H9 (cell line): Measurements from ENCODE around the gene VAV1. TPM values are rescaled to one million over a fixed set of nuclear protein-coding genes. Genes with fewer than 3 reads are reported as not detected.

ENCODE experiments used
- DNase-seq: peaks from one replicate; pipeline ENCODE4 v3.0.0-alpha.2; 2017
- H2AFZ ChIP-seq: one replicate; pipeline ENCODE4 v1.6.1; 2013; ENCODE audit warnings: mild to moderate bottlenecking, low read length, control low read depth, moderate library complexity
- H2AK5ac ChIP-seq: 2 replicates; pipeline ENCODE4 v1.6.1; 2013; ENCODE audit warnings: low read length, control low read depth, mixed read lengths; ENCODE audit not compliant: insufficient read length
- H2BK120ac ChIP-seq: one replicate; pipeline ENCODE4 v1.6.1; 2013; ENCODE audit warnings: low read depth, mild to moderate bottlenecking, low read length, control low read depth, inconsistent platforms; ENCODE audit not compliant: poor library complexity, severe bottlenecking
- H2BK12ac ChIP-seq: 2 replicates; pipeline ENCODE4 v1.6.1; 2013; ENCODE audit warnings: low read length, control low read depth, mixed read lengths, low read depth; ENCODE audit not compliant: insufficient read length
- H2BK15ac ChIP-seq: 2 replicates; pipeline ENCODE4 v1.6.1; 2013; ENCODE audit warnings: low read depth, low read length, control low read depth
- H2BK20ac ChIP-seq: one replicate; pipeline ENCODE4 v1.6.1; 2013; ENCODE audit warnings: low read depth, mild to moderate bottlenecking, low read length, control low read depth, inconsistent platforms; ENCODE audit not compliant: poor library complexity, severe bottlenecking
- H2BK5ac ChIP-seq: 2 replicates; pipeline ENCODE4 v1.6.1; 2013; ENCODE audit warnings: low read length, control low read depth, mixed read lengths; ENCODE audit not compliant: insufficient read length
- H3K14ac ChIP-seq: 2 replicates; pipeline ENCODE4 v1.6.1; 2013; ENCODE audit warnings: low read length, control low read depth; ENCODE audit not compliant: insufficient read depth
- H3K18ac ChIP-seq: 2 replicates; pipeline ENCODE4 v1.6.1; 2013; ENCODE audit warnings: low read depth, mild to moderate bottlenecking, mixed read lengths, low read length, control low read depth; ENCODE audit not compliant: insufficient read length
- H3K23ac ChIP-seq: 2 replicates; pipeline ENCODE4 v1.6.1; 2013; ENCODE audit warnings: low read length, control low read depth, mixed read lengths, low read depth; ENCODE audit not compliant: insufficient read length
- H3K23me2 ChIP-seq: 2 replicates; pipeline ENCODE4 v1.6.1; 2013; ENCODE audit warnings: low read depth, mild to moderate bottlenecking, mixed read lengths, low read length, control low read depth; ENCODE audit not compliant: insufficient read length, poor library complexity, severe bottlenecking
- H3K27ac ChIP-seq: 2 replicates; pipeline ENCODE4 v1.5.1; 2013; ENCODE audit warnings: low read length, control low read depth, mixed read lengths, low read depth; ENCODE audit not compliant: insufficient read length
- H3K27me3 ChIP-seq: 2 replicates; pipeline ENCODE4 v1.6.1; 2013; ENCODE audit warnings: low read length, control low read depth, inconsistent platforms; ENCODE audit not compliant: insufficient read depth
- H3K4ac ChIP-seq: 2 replicates; pipeline ENCODE4 v1.6.1; 2013; ENCODE audit warnings: low read depth, mild to moderate bottlenecking, control low read depth, inconsistent platforms, low read length, moderate library complexity
- H3K4me1 ChIP-seq: 2 replicates; pipeline ENCODE4 v1.6.1; 2013; ENCODE audit warnings: low read length, control low read depth, inconsistent platforms; ENCODE audit not compliant: insufficient read depth
- H3K4me2 ChIP-seq: 2 replicates; pipeline ENCODE4 v1.6.1; 2013; ENCODE audit warnings: low read length, control low read depth, mixed read lengths; ENCODE audit not compliant: insufficient read length, insufficient read depth
- H3K56ac ChIP-seq: 2 replicates; pipeline ENCODE4 v1.6.1; 2013; ENCODE audit warnings: low read depth, mild to moderate bottlenecking, mixed read lengths, low read length, control low read depth; ENCODE audit not compliant: insufficient read length
- H3K79me1 ChIP-seq: 2 replicates; pipeline ENCODE4 v1.6.1; 2013; ENCODE audit warnings: low read depth, mild to moderate bottlenecking, moderate library complexity, low read length, control low read depth, inconsistent platforms; ENCODE audit not compliant: insufficient read depth, poor library complexity, severe bottlenecking
- H3K79me2 ChIP-seq: 2 replicates; pipeline ENCODE4 v1.6.1; 2013; ENCODE audit warnings: low read length, control low read depth, inconsistent platforms; ENCODE audit not compliant: insufficient read depth
- H3K9ac ChIP-seq: 2 replicates; pipeline ENCODE4 v1.6.1; 2013; ENCODE audit warnings: low read length, control low read depth, mixed read lengths; ENCODE audit not compliant: insufficient read length; ENCODE audit errors: extremely low read depth
- H3K9me3 ChIP-seq: one replicate; pipeline ENCODE4 v1.6.1; 2013; ENCODE audit warnings: low read depth, low read length, inconsistent platforms; ENCODE audit not compliant: control insufficient read depth
- H3T11ph ChIP-seq: one replicate; pipeline ENCODE4 v1.6.1; 2013; ENCODE audit warnings: mild to moderate bottlenecking, low read length, control low read depth, inconsistent platforms
- H4K20me1 ChIP-seq: one replicate; pipeline ENCODE4 v1.6.1; 2013; ENCODE audit not compliant: control insufficient read depth, insufficient read length, insufficient read depth
- H4K5ac ChIP-seq: 2 replicates; pipeline ENCODE4 v1.6.1; 2013; ENCODE audit warnings: low read depth, mild to moderate bottlenecking, mixed read lengths, low read length, control low read depth; ENCODE audit not compliant: insufficient read length
- H4K8ac ChIP-seq: replicated peaks from 2 replicates; pipeline ENCODE4 v1.6.1; 2013; ENCODE audit warnings: low read length, control low read depth, mixed read lengths, low read depth; ENCODE audit not compliant: insufficient read length
- H4K91ac ChIP-seq: 2 replicates; pipeline ENCODE4 v1.6.1; 2013; ENCODE audit warnings: low read depth, mild to moderate bottlenecking, moderate library complexity, mixed read lengths, low read length, control low read depth; ENCODE audit not compliant: insufficient read length
- H3K27ac Mint-ChIP-seq, 3 experiments: 2 replicates in 2 of 3; 3 replicates in 1 of 3; pipeline ENCODE4 v1.8.0; 2020 to 2021; ENCODE audit warnings: mixed read lengths in 3 of 3, mild to moderate bottlenecking in 1 of 3, moderate library complexity in 1 of 3
- H3K27me3 Mint-ChIP-seq: 2 replicates; pipeline ENCODE4 v1.8.0; 2021; ENCODE audit warnings: low read depth, mild to moderate bottlenecking, moderate library complexity, mixed read lengths
- H3K36me3 Mint-ChIP-seq, 3 experiments: 2 replicates in 2 of 3; 3 replicates in 1 of 3; pipeline ENCODE4 v1.8.0; 2020 to 2021; ENCODE audit warnings: low read depth in 3 of 3, mixed read lengths in 3 of 3; ENCODE audit not compliant: insufficient read depth in 1 of 3
- H3K4me1 Mint-ChIP-seq, 2 experiments: 2 replicates each; pipeline ENCODE4 v1.8.0; 2020; ENCODE audit warnings: mixed read lengths in 2 of 2
- H3K4me3 Mint-ChIP-seq, 2 experiments: 2 replicates in 1 of 2; 3 replicates in 1 of 2; pipeline ENCODE4 v1.8.0; 2020 to 2021; ENCODE audit warnings: mild to moderate bottlenecking in 2 of 2, mixed read lengths in 2 of 2, moderate library complexity in 1 of 2
- H3K9me3 Mint-ChIP-seq, 2 experiments: 2 replicates in 1 of 2; 3 replicates in 1 of 2; pipeline ENCODE4 v1.8.0; 2020; ENCODE audit warnings: mild to moderate bottlenecking in 2 of 2, mixed read lengths in 2 of 2, moderate library complexity in 1 of 2
- CTCF ChIP-seq: fragments of 200-600 bp; sonication (generic); conservative IDR thresholded peaks from 3 replicates; pipeline ENCODE4 v1.8.0; 2021; ENCODE audit warnings: antibody characterized with exemption, mild to moderate bottlenecking
- WGBS: extraction: QIAGEN DNeasy Blood & Tissue Kit; methylation state at CpG from one replicate; pipeline ENCODE4 v1.1.7; 2013; ENCODE audit warnings: missing lambda C conversion rate, low lambda C conversion rate, mixed read lengths; ENCODE audit not compliant: insufficient read length; ENCODE audit errors: extremely low coverage; 5-methylcytosine and 5-hydroxymethylcytosine counted together
- total RNA-seq: library from RNA; stranded (reverse); gene quantifications from 2 replicates; pipeline ENCODE4 v1.2.1, GENCODE V29; 2021

The VAV1 gene
- total RNA-seq, 1 experiment from 2014 or later, result 0.90 TPM

DNA sequence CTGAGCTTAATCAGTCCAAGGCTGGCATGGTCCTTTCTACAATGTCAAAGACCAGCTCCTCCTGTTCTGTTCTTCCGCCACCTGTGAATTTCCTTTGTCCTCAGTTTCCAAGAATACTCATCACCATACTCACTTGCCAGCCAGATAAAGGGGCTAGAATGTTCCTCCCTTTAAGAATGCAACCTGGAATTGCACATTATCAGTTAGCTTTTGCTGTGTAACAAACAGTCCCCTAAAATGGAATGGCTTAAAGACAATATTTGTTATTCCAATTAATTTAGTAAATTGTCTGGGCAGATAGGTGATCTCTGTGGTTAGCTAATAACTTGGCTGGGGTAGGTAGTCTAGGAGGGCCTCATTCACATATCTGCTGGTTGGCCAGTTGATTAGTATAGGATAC is 36.0 kb downstream of the VAV1 start:
- Histone ChIP-seq H4K8ac (no peak overlapping the region), H4K20me1 (no peaks in the 10 kb centered on the region), H3K4me1 (no peaks in the 10 kb centered on the region), H3K9me3 (no peaks in the 10 kb centered on the region), H3K79me2 (no peaks in the 10 kb centered on the region), H3K4ac (no peak overlapping the region), H2BK12ac (no peak overlapping the region), H2BK15ac (no peak overlapping the region), H2BK20ac (no peak overlapping the region), H2BK120ac (no peak overlapping the region), H3K23me2 (no peaks in the 10 kb centered on the region), H2AFZ (no peak overlapping the region), H3K79me1 (no peaks in the 10 kb centered on the region), H3K14ac (no peak overlapping the region), H3K27ac (no peak overlapping the region), H4K91ac (no peak overlapping the region), H4K5ac (no peak overlapping the region), H3K18ac (no peak overlapping the region), H3K27me3 (no peaks in the 10 kb centered on the region), H3K4me2 (no peak overlapping the region), H3K9ac (no peak overlapping the region), H3K56ac (no peak overlapping the region), H2AK5ac (no peak overlapping the region), H3K23ac (no peak overlapping the region), H3T11ph (no peak overlapping the region), H2BK5ac (no peak overlapping the region)
- Mint-ChIP-seq H3K4me1 (no peaks in the 10 kb centered on the region), H3K27me3 (peaks cover 20% of the 10 kb centered on the region), H3K4me3 (no peak overlapping the region), H3K36me3 (peaks cover 0 to 7% (median 6%) of the 10 kb centered on the region in 3 experiments; a peak in 3 of 7 replicates), H3K27ac (no peak overlapping the region), H3K9me3 (peaks cover 18 to 69% of the 10 kb centered on the region in 2 experiments)
- no peak for TF ChIP-seq CTCF
- no peak for DNase-seq
- WGBS, result no CpG with 5 or more reads among the region's 1 CpG
